Measurements from ENCODE around the gene TTN.

DNA sequence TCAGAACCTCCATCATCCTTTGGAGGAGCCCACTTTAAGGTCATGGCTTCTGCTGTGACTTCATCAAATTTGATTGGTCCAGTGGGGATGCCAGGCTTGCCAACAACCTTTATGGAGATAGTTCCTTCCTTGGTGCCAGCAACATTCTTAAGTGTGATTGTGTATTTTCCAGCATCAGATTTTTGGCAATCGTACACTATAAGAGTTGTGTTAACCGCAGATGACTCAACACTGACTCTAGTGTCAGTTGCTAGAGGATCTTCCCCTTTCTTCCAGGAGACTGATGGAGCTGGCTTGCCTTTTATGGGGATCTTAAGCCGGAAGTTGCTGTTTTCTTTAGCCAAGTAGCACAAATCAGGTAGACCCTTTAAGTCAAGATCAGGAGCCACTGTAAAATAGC is 228.2 kb downstream of the TTN start:
- TF ChIP-seq CTCF (IDR thresholded peaks at IDR 0.05) (no peak), EP300 (IDR thresholded peaks at IDR 0.05) (no peak), POLR2A (IDR thresholded peaks at IDR 0.05) (no peak), POLR2AphosphoS5 (IDR thresholded peaks at IDR 0.05) (no peak)

All from upper lobe of left lung (tissue), 4 donors.